GM12873 (cell line): ENCODE data around the gene LRRC42.

Experiments used
- CTCF ChIP-seq: IDR thresholded peaks from 2 replicates; pipeline ENCODE4 v1.5.1; 2012; ENCODE audit warnings: low read depth, mild to moderate bottlenecking, moderate library complexity, low read length, control low read depth; ENCODE audit not compliant: insufficient read depth; ENCODE audit errors: missing control alignments

LRRC42 gene

GRCh38 chr1:53942127-53942957, 3.8 kb upstream of the LRRC42 start:
- no peak for TF ChIP-seq CTCF

DNA sequence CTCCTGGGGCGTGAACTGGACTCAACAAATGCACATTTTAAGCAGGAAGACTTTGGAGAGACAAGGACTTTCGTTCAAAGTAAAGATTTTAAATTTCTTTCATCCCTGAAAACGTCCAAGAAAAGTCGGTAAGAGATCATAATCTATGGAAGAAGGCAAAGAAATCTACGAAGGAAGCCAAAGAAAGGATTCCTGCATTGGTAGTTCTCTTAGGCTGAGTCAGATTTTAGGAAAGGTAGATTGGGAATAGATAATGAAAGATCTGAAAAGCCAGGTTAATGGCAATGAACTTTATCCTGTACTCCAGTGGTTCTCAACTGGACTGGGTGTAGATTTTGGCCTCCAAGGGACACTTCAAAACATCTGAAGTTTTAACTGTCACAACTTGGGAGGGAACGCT, 3.1 kb upstream of the LRRC42 start:
- no peak for TF ChIP-seq CTCF

GRCh38 chr1:53943490-53944043, 2.6 kb upstream of the LRRC42 start:
- no peak for TF ChIP-seq CTCF

- no peak for TF ChIP-seq CTCF
Observed at GRCh38 chr1:53944469-53945182, 1.5 kb upstream of the LRRC42 start.

DNA sequence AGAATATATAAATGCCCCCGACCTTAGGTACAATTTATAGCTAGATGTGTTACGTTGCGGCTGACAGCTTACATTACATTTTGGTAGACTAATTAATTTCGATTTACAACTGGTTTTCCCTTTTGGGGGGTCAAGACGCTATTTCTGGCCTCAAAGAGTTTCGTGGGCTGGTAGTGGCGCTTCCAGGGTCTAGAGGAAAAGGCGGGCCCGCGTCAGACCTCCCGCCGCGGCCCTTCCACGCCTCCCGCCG, 1.0 kb upstream of the LRRC42 start:
- TF ChIP-seq CTCF: no peak

- no peak for TF ChIP-seq CTCF
Observed at GRCh38 chr1:53945433-53946251, 508 bp upstream of the LRRC42 start, which contains the start of gene IFT25. IFT25 (minus strand) TSS chr1:53945699; CDS start chr1:53940082, 5,617 bp downstream.

DNA sequence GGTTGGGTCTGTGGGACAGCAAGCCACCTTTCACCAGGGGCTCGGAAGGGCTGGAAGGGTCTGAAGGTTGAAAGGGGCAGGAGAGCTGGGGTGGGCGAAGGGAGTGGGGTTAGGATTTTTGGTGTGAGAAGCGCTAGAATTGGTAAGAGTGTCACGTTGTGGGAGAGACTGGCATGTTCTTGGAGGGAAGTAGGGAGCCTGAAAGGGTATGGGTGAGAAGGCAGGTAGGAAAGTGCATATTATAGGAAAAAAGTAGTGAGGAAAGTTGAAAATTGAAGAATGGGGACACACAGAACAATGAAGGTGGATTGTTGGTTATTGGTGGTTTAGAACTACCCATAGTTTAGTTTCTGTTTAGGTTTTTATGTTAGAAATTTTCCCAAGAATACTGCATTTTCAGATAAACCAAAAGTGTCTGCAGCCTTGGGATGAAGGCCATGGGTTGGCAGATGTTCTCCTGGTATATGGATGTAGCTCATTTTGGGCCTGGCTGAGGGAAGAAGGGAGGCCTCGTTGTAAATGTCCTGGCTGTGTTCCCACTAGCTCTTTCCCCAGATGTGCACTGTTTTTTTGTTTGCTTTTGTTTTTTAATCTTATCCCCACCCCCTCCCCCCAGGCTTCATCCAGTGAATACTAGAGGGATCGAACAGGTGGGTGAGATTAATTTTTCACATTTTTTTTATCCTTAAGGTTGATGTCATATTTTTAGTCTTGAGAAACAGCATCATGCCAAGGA, 1.2 kb downstream of the LRRC42 start:
- no peak for TF ChIP-seq CTCF
